Progenitor cell of endocrine pancreas (in vitro differentiated cells): Measurements from ENCODE around the gene SHTN1. TPM values are rescaled to one million over a fixed set of nuclear protein-coding genes. Genes with fewer than 3 reads are reported as not detected.

Source experiments
- DNase-seq: peaks from one replicate; pipeline ENCODE4 v3.0.0; 2021; ENCODE audit warnings: low spot score; ENCODE audit not compliant: unreplicated experiment
- H3K27ac Mint-ChIP-seq: 2 replicates; pipeline ENCODE4 v1.8.0; 2021; ENCODE audit warnings: mild to moderate bottlenecking, moderate library complexity, mixed read lengths
- H3K27me3 Mint-ChIP-seq: 2 replicates; pipeline ENCODE4 v1.8.0; 2021; ENCODE audit warnings: mixed read lengths
- H3K36me3 Mint-ChIP-seq: 2 replicates; pipeline ENCODE4 v1.8.0; 2022; ENCODE audit warnings: mixed read lengths; ENCODE audit not compliant: insufficient read depth
- H3K4me1 Mint-ChIP-seq: 2 replicates; pipeline ENCODE4 v1.8.0; 2021; ENCODE audit warnings: low read depth, mixed read lengths
- H3K4me3 Mint-ChIP-seq: 2 replicates; pipeline ENCODE4 v1.8.0; 2021; ENCODE audit warnings: low read depth, mild to moderate bottlenecking, moderate library complexity, mixed read lengths
- H3K9me3 Mint-ChIP-seq: 2 replicates; pipeline ENCODE4 v1.8.0; 2021; ENCODE audit warnings: low read depth, mixed read lengths
- total RNA-seq: library from RNA; stranded (reverse); gene quantifications from 2 replicates; pipeline ENCODE4 v1.2.1, GENCODE V29; 2021
- TF ChIP-seq, protein P1 (sequence below): fragments of 200-600 bp; sonication (generic); IDR thresholded peaks from one replicate; pipeline ENCODE4 v1.5.0; 2021; ENCODE audit warnings: antibody characterized with exemption, mild to moderate bottlenecking; ENCODE audit not compliant: unreplicated experiment

SHTN1 gene
- total RNA-seq, 1 donor from 2014 or later = 46.9 TPM

DNA sequence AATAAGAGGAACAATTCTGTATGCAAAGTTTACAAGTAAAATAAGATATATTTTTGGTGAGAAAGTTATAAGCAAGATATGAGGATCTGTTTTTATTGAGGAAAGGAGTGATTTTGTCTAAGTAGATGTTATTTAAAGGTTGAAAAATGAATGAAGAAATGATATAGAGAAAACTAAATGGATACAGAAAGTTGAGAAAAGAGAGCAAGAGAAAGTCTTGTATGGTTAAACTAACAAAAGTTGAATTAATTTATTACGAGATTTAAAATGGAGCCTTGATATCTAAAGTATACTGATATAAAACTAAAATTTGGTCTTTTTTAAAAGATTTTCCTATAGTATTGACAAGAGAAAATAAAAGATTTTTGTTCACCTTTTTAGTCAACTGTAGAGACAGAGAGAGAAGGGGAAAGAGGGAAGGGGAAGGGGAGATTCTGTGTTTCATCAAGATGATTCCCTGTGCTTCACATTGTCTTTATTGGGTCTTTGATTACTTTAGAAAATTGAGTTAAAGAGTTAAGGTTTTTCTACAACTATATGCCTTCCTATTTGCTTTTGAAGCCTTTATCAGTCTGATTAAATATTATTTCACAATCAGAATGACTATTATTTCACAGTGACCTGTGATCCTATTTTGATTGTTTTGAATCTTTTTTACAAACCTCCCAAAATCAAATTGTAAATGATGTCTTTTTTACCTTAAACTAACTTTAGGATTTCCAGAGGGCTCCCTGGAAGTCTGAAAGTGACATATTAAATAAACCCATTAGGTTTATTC lies 10.7 kb downstream of the SHTN1 start:
- Mint-ChIP-seq H3K36me3 (peaks cover 9% of the 10 kb centered on the region), H3K4me1 (peaks cover 11% of the 10 kb centered on the region)
- TF ChIP-seq, protein P1, sequence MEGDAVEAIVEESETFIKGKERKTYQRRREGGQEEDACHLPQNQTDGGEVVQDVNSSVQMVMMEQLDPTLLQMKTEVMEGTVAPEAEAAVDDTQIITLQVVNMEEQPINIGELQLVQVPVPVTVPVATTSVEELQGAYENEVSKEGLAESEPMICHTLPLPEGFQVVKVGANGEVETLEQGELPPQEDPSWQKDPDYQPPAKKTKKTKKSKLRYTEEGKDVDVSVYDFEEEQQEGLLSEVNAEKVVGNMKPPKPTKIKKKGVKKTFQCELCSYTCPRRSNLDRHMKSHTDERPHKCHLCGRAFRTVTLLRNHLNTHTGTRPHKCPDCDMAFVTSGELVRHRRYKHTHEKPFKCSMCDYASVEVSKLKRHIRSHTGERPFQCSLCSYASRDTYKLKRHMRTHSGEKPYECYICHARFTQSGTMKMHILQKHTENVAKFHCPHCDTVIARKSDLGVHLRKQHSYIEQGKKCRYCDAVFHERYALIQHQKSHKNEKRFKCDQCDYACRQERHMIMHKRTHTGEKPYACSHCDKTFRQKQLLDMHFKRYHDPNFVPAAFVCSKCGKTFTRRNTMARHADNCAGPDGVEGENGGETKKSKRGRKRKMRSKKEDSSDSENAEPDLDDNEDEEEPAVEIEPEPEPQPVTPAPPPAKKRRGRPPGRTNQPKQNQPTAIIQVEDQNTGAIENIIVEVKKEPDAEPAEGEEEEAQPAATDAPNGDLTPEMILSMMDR = no peak

DNA sequence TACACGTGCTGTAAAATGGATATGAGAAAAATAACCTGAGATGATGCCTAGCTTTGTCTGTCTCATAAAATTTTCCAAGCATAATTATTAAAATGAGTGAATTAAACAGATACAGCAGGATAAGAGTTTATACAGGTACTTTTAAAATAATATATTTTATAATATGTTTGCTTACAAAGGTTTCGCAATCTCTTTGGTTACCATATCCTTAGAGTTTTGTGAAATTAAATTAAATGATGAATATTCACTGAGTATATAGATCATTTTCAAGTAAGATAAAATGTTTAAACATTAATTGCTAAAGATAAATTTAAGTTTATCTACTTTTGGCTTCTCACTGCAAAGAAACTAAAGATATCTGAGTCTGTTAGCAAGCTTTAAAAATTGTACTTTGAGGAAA lies 11.4 kb downstream of the SHTN1 start:
- Mint-ChIP-seq H3K27me3 (no peaks in the 10 kb centered on the region), H3K36me3 (peaks cover 6% of the 10 kb centered on the region), H3K4me3 (no peak overlapping the region), H3K9me3 (no peaks in the 10 kb centered on the region), H3K27ac (no peak overlapping the region), H3K4me1 (peaks cover 14% of the 10 kb centered on the region)
- no peak for DNase-seq
- TF ChIP-seq, protein P1 = no peak

More for the DNA sequence above, 10.7 kb downstream of the SHTN1 start:
- Mint-ChIP-seq H3K9me3 (no peaks in the 10 kb centered on the region), H3K27ac (no peak overlapping the region), H3K27me3 (no peaks in the 10 kb centered on the region), H3K4me3 (no peak overlapping the region)
- DNase-seq = no peak

DNA sequence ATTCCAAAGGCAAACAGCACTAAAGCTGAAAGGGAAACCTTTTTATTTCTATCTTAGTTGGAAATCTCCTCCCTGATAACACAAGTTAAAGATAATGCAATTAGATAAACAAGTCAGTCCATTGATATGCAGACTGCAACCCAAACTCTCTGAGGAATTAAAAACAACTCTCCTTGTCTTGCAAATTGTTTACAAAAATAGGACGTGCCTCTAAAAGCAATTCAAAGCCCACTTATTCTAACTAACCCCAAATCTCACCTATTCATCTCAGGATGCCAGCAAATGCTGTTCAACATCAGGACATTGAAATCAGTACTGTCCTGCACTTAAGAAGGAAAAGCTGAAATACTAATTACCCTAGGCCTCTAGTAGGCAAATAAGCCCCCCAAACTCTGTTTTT lies 12.8 kb downstream of the SHTN1 start:
- Mint-ChIP-seq H3K36me3 (peaks cover 5% of the 10 kb centered on the region), H3K4me1 (peaks cover 17% of the 10 kb centered on the region), H3K9me3 (peaks cover 2% of the 10 kb centered on the region), H3K4me3 (no peak overlapping the region), H3K27ac (no peak overlapping the region), H3K27me3 (no peaks in the 10 kb centered on the region)
- TF ChIP-seq, protein P1 = no peak
- no peak for DNase-seq

DNA sequence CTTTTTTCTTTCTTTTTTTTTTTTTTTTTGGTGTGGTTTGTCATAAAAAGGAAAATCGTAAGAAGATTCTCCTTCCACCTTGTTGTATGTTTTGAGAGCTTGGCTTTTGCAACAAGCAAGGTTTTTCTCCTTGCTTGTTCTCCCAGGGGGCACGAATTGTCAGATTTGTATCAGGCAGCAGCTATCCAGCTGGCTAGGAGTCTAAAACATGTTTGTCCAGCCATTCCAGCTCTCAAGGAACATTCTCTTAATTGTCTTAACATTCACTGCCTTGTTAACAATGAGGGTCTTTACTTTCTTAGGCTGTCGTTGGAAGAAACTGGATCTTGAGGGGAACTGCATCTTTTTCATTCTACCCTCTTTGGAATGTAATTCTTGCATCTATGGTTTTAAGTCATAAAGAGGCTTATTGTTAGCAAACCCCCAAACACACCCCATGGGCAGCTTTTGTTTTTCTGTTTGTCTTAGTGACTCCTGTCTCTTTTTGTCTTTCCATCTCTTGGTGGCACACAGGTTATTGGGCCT lies 14.6 kb downstream of the SHTN1 start:
- DNase-seq = no peak
- H3K4me3 Mint-ChIP-seq = no peak overlapping the region
- TF ChIP-seq, protein P1 = no peak
- peaks cover 19% of the 10 kb centered on the region for H3K4me1 Mint-ChIP-seq
- H3K27me3 Mint-ChIP-seq = no peaks in the 10 kb centered on the region
- H3K9me3 Mint-ChIP-seq = peaks cover 5% of the 10 kb centered on the region
- no peak overlapping the region for H3K27ac Mint-ChIP-seq
- peaks cover 10% of the 10 kb centered on the region for H3K36me3 Mint-ChIP-seq

DNA sequence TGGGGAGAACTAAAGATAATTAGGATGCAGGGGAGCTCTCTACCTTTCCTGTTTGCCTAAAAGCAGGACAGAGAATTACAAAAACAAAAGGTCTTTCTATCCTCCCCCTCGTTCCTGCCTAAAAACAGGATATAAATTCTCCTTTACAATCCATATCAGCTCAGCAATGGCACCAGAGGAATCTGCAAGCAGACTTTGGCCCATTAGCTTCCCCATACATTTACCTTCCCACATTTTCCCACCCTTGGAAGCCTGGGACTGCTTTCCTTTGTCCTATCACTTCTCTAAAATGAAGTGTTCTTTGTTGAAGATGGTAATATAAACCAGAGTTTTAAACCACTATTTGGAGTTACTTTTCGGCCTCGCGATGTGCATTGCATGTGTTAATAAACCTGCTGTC lies 15.5 kb downstream of the SHTN1 start:
- no peaks in the 10 kb centered on the region for H3K27me3 Mint-ChIP-seq
- peaks cover 10% of the 10 kb centered on the region for H3K36me3 Mint-ChIP-seq
- no peak for DNase-seq
- peaks cover 25% of the 10 kb centered on the region for H3K4me1 Mint-ChIP-seq
- H3K9me3 Mint-ChIP-seq = peaks cover 5% of the 10 kb centered on the region
- H3K4me3 Mint-ChIP-seq = no peak overlapping the region
- TF ChIP-seq, protein P1 = no peak
- H3K27ac Mint-ChIP-seq = peak overlapping the region; percentile 71
